ENCODE results near the gene AP1M1. TPM values are rescaled to one million over a fixed set of nuclear protein-coding genes. Genes with fewer than 3 reads are reported as not detected.

The AP1M1 gene
- total and polyA plus RNA-seq, 2 of the 4 experiments (the other 2 are of a cell fraction) = 85.1 to 99.1 TPM

- WGBS, 2 experiments (ENCODE audit: extremely low coverage in 2 of 2, insufficient read length in 1 of 2) = 0% methylated on average over 9 of the region's 18 CpGs; no CpG with 5 or more reads in 1 of the 2 experiments
- intact Hi-C loops (cut with micrococcal nuclease) (loop anchor here (5.0 kb wide), 1 partner anchor 121 kb away; the partner anchor contains the start of gene TPM4), in situ Hi-C loops (cut with MboI; ENCODE audit: low sequenced_read_pairs) (loop anchor here (25.0 kb wide), 4 partner anchors 361 to 1086 kb away; partner anchors contain the start of genes AKAP8L, CYP4F3 and SYDE1)
Measured at GRCh38 chr19:16198370-16198651, 600 bp downstream of the AP1M1 start.

More at GRCh38 chr19:16198370-16198651, 600 bp downstream of the AP1M1 start:
- BruUV-seq (replicated peaks) = no TSS peak
- Histone ChIP-seq H2BK5ac (ENCODE audit: low read depth, low read length, poor library complexity, severe bottlenecking) (peak overlapping the region; percentile 97), H3K9me1 (ENCODE audit: insufficient read depth, low read length) (peaks cover 27% of the 10 kb centered on the region), H3K4me1 (ENCODE audit: control insufficient read depth, insufficient read depth, low read length) (peaks cover 11% of the 10 kb centered on the region), H2AK9ac (replicated peaks; ENCODE audit: low read depth, low read length, poor library complexity) (peak overlapping the region; percentile 100), H3K4ac (ENCODE audit: low read depth, low read length) (peak overlapping the region; percentile 97), H2AK5ac (ENCODE audit: low read depth, low read length) (peak overlapping the region; percentile 66), H3K36me3 (ENCODE audit: control insufficient read depth, insufficient read depth, low read length) (peaks cover 27% of the 10 kb centered on the region), H3K14ac (replicated peaks; ENCODE audit: low read depth, low read length) (peak overlapping the region; percentile 71), H3K4me3 (ENCODE audit: insufficient read depth, low read depth, low read length) (peak overlapping the region; percentile 94), H4K20me1 (ENCODE audit: insufficient read depth, low read length) (peaks cover 46% of the 10 kb centered on the region), H2BK120ac (ENCODE audit: low read depth, low read length) (no peak overlapping the region; the same call in 1 of the 2 replicates), H3K79me1 (ENCODE audit: low read depth in 1 of 2, low read length in 2 of 2) (peaks cover 12 to 50% of the 10 kb centered on the region in 2 experiments; a peak in 3 of 4 replicates), H3K27ac (ENCODE audit: insufficient read depth, low read length) (peak overlapping the region; percentile 97), H4K8ac (ENCODE audit: low read depth in 2 of 2, low read length in 2 of 2) (peak overlapping the region; percentile 71 to 98; a peak in 2 of 4 replicates), H3K23ac (ENCODE audit: low read depth, low read length) (peak overlapping the region; percentile 96), H3K9ac (ENCODE audit: low read depth, low read length) (peak overlapping the region; percentile 96), H4K5ac (ENCODE audit: low read depth, low read length) (peak overlapping the region; percentile 14; the same call in 1 of the 2 replicates), H4K91ac (ENCODE audit: insufficient read depth, low read depth, low read length) (peak overlapping the region; percentile 35), H3K9me3 (ENCODE audit: control insufficient read depth, insufficient read depth, low read length) (no peaks in the 10 kb centered on the region), H3K27me3 (ENCODE audit: control insufficient read depth, insufficient read depth, low read length) (no peaks in the 10 kb centered on the region), H2BK15ac (ENCODE audit: low read depth, low read length) (no peak overlapping the region; the same call in 2 of the 3 replicates), H3K56ac (ENCODE audit: extremely low read depth, insufficient read depth, low read length) (peak overlapping the region; percentile 89), H3K4me2 (ENCODE audit: low read depth, low read length) (peak overlapping the region; percentile 98), H2BK20ac (ENCODE audit: low read depth, low read length) (no peak overlapping the region), H3K18ac (ENCODE audit: low read depth, low read length) (no peak overlapping the region), H2AFZ (replicated peaks; ENCODE audit: low read length, poor library complexity) (peak overlapping the region; percentile 91)
- DNase-seq (no peak), ATAC-seq (ENCODE audit: low read depth) (peak; percentile 1; the same call in 1 of the 2 replicates)
- dilution Hi-C loops (cut with HindIII; ENCODE audit: low sequenced_read_pairs, unreplicated experiment) = no loop called here
- CTCF ChIA-PET = no interaction called here
- TF ChIP-seq MAFK (IDR thresholded peaks at IDR 0.05; ENCODE audit: low read depth, low read length) (no peak), MAZ (IDR thresholded peaks at IDR 0.05; ENCODE audit: borderline replicate concordance, low read depth, low read length) (no peak), CTCF (conservative IDR thresholded peaks at IDR 0.05; ENCODE audit: low read depth, low read length) (no peak), CHD1 (IDR thresholded peaks at IDR 0.05; ENCODE audit: low read depth, low read length) (no peak), CEBPB (IDR thresholded peaks at IDR 0.05; ENCODE audit: low read depth, low read length) (no peak), POLR2A (IDR thresholded peaks at IDR 0.05; ENCODE audit: low read depth, low read length) (no peak), BHLHE40 (IDR thresholded peaks at IDR 0.05; ENCODE audit: low read depth, low read length) (no peak), SMC3 (IDR thresholded peaks at IDR 0.05; ENCODE audit: low read depth, low read length) (no peak), RFX5 (IDR thresholded peaks at IDR 0.05; ENCODE audit: low read depth, low read length) (no peak), NFE2L2 (IDR thresholded peaks at IDR 0.05; ENCODE audit: low read depth, low read length) (no peak), USF2 (IDR thresholded peaks at IDR 0.05; ENCODE audit: low read depth, low read length) (no peak), RAD21 (IDR thresholded peaks at IDR 0.05; ENCODE audit: low read length) (no peak), FOS (IDR thresholded peaks at IDR 0.05; ENCODE audit: low read depth, low read length) (no peak), RCOR1 (IDR thresholded peaks at IDR 0.05; ENCODE audit: insufficient replicate concordance, low read length) (no peak), MXI1 (IDR thresholded peaks at IDR 0.05; ENCODE audit: borderline replicate concordance, low read depth, low read length) (no peak)
- TF ChIP-seq, protein P1, sequence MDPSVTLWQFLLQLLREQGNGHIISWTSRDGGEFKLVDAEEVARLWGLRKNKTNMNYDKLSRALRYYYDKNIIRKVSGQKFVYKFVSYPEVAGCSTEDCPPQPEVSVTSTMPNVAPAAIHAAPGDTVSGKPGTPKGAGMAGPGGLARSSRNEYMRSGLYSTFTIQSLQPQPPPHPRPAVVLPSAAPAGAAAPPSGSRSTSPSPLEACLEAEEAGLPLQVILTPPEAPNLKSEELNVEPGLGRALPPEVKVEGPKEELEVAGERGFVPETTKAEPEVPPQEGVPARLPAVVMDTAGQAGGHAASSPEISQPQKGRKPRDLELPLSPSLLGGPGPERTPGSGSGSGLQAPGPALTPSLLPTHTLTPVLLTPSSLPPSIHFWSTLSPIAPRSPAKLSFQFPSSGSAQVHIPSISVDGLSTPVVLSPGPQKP (IDR thresholded peaks at IDR 0.05; ENCODE audit: borderline replicate concordance, low read depth, low read length) = no peak
- POLR2A ChIA-PET (ENCODE audit: unreplicated experiment) = no interaction called here

Data from IMR-90 (cell line).